ENCODE results near the gene MACROD1.

Gene MACROD1

DNA sequence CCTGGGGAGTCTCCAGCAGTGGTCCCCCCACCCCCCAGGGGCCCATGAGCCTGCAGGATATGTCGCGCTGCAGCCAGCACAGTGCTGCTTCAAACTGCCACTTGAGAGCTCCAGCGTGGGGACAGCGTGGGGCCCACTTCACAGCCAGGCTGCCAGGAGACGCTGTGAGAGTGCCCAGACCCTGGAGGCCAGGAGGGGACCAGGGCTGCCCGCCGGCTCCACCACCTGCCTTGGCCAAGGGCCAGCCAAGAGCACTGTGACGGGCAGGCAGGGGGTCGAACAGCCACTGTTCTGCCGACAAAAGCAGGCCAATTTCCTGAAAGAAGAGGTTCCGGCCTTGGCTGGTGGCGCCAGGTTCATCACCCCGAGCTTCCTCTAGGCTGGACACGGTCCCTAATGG lies 70.0 kb downstream of the MACROD1 start:
- no peak for TF ChIP-seq POLR2A (IDR thresholded peaks at IDR 0.05; ENCODE audit: low read length)
- TF ChIP-seq GATA1 (IDR thresholded peaks at IDR 0.05; ENCODE audit: low read depth, low read length): no peak
- no peak for DNase-seq

- TF ChIP-seq GATA1 (IDR thresholded peaks at IDR 0.05; ENCODE audit: low read depth, low read length) (no peak), POLR2A (IDR thresholded peaks at IDR 0.05; ENCODE audit: low read length) (no peak)
- no peak for DNase-seq
Observed at GRCh38 chr11:64095273-64095817, 70.6 kb downstream of the MACROD1 start.

GRCh38 chr11:64094463-64095260 lies 71.3 kb downstream of the MACROD1 start:
- no peak for DNase-seq
- TF ChIP-seq POLR2A (IDR thresholded peaks at IDR 0.05; ENCODE audit: low read length): no peak

DNA sequence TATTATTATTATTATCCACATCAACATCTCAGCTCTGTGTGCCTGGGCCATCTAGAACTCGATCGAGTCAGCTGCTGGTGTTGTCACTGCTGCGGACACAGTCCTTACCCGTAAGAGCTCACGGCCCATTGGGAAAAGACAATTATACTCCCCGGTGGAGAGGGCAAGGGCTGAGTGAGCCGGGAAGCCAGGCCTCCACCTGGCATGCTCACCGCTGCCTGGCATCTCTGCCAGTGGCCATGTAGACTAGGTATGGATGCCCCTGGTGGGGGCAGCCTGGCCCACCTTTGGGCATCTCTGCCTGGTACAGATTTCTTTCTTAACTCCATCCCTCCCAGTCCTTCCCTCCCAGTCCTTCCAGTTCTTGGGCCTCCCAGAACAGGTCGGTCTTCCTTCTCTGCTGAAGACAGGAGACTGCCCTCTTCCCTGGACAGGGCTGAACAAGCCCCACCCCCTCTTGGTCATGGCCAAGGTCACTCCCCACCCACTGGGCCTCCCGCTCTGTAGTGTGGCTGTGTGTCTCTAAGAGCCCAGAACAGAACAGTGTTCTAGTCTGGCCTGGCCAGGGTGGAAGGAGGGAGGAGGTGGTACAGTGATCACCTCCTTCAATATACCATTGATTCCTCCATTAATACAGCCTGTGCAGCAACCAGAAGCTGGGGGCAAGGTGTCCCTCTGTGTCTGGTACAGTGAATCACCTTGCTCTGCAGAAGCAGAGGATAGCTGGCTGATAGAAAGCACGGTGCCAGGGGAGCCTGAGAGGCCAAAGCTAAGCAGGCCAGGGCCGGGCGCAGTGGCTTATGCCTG lies 72.5 kb downstream of the MACROD1 start:
- TF ChIP-seq GATA1 (IDR thresholded peaks at IDR 0.05; ENCODE audit: low read depth, low read length) (no peak), POLR2A (IDR thresholded peaks at IDR 0.05; ENCODE audit: low read length) (no peak)
- DNase-seq: no peak

GRCh38 chr11:64092761-64093136 lies 73.2 kb downstream of the MACROD1 start:
- DNase-seq: no peak
- TF ChIP-seq GATA1 (IDR thresholded peaks at IDR 0.05; ENCODE audit: low read depth, low read length) (no peak), POLR2A (IDR thresholded peaks at IDR 0.05; ENCODE audit: low read length) (no peak)

- TF ChIP-seq POLR2A (IDR thresholded peaks at IDR 0.05; ENCODE audit: low read length): no peak
- TF ChIP-seq GATA1 (IDR thresholded peaks at IDR 0.05; ENCODE audit: low read depth, low read length): no peak
- peak in 1 of 2 experiments; percentile 29 for DNase-seq
Observed at GRCh38 chr11:64092111-64092760, 73.7 kb downstream of the MACROD1 start.

DNA sequence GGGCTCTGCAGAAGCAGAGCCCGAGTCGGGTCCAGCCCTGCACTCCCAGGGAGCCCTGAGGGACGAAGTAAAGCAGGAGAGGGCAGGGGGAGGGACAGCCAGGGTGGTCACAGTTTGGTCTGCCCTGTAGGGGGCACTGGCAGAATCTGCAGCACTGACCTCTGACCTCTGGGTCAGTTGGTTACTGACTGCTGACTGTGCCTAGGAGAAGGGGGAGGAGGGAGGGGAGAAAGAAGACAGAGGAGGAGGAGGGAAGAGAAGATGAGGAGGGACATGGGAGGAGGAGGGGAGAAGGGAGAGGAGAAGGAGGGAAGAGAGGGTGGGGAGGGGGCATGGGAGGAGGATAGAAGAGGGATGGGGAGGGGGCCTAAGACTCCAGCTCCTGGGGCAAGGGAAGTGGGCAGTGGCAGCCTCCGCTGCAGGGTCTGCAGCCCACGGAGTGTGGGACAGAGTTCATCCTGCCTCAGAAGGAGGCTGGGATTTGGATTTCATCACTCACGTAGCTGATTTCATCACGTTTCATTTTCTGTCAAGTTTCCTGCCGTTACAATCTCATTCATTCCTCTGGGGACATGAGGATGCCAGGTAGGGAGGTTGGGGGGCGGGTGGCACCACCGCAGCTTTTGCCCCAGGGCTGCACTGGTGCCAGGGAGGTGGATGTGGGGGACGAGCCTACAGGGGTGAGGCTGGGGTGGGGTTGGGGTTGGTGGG lies 75.0 kb downstream of the MACROD1 start:
- peak in 1 of 2 experiments; percentile 23 for DNase-seq
- no peak for TF ChIP-seq GATA1 (IDR thresholded peaks at IDR 0.05; ENCODE audit: low read depth, low read length)
- TF ChIP-seq POLR2A (IDR thresholded peaks at IDR 0.05; ENCODE audit: low read length): no peak

GRCh38 chr11:64089915-64090805 lies 75.8 kb downstream of the MACROD1 start:
- no peak for DNase-seq
- TF ChIP-seq GATA1 (IDR thresholded peaks at IDR 0.05; ENCODE audit: low read depth, low read length) (no peak), POLR2A (IDR thresholded peaks at IDR 0.05; ENCODE audit: low read length) (no peak)

DNA sequence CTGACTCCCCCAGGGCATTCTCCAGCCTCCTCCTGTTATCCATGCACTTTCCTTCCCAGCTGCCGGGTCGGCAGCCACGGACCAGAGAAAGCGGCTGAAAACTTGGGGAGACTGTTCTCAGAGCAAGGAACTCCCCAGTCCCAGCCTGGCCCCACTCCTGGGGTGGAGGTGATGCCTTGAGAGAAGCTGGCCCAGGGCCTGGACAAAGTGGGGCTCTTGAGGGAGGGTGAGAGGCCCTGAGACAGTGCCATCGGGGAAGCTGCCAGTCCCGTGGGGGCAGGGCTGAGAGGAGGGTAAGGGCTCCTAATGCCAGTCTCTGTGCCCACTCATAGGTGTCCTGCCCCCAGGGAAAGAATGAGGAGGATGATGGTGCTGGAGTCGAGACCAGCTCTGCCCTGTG lies 76.4 kb downstream of the MACROD1 start:
- no peak for DNase-seq
- TF ChIP-seq GATA1 (IDR thresholded peaks at IDR 0.05; ENCODE audit: low read depth, low read length) (no peak), POLR2A (IDR thresholded peaks at IDR 0.05; ENCODE audit: low read length) (no peak)

GRCh38 chr11:64089027-64089360 lies 76.9 kb downstream of the MACROD1 start:
- no peak for DNase-seq
- TF ChIP-seq POLR2A (IDR thresholded peaks at IDR 0.05; ENCODE audit: low read length) (no peak), GATA1 (IDR thresholded peaks at IDR 0.05; ENCODE audit: low read depth, low read length) (no peak)

GRCh38 chr11:64088162-64089026 lies 77.5 kb downstream of the MACROD1 start:
- TF ChIP-seq POLR2A (IDR thresholded peaks at IDR 0.05; ENCODE audit: low read length): no peak
- no peak for TF ChIP-seq GATA1 (IDR thresholded peaks at IDR 0.05; ENCODE audit: low read depth, low read length)
- DNase-seq: no peak

Measured in erythroblast (primary cell).